Measurements from ENCODE around the gene IDUA.

IDUA gene

DNA sequence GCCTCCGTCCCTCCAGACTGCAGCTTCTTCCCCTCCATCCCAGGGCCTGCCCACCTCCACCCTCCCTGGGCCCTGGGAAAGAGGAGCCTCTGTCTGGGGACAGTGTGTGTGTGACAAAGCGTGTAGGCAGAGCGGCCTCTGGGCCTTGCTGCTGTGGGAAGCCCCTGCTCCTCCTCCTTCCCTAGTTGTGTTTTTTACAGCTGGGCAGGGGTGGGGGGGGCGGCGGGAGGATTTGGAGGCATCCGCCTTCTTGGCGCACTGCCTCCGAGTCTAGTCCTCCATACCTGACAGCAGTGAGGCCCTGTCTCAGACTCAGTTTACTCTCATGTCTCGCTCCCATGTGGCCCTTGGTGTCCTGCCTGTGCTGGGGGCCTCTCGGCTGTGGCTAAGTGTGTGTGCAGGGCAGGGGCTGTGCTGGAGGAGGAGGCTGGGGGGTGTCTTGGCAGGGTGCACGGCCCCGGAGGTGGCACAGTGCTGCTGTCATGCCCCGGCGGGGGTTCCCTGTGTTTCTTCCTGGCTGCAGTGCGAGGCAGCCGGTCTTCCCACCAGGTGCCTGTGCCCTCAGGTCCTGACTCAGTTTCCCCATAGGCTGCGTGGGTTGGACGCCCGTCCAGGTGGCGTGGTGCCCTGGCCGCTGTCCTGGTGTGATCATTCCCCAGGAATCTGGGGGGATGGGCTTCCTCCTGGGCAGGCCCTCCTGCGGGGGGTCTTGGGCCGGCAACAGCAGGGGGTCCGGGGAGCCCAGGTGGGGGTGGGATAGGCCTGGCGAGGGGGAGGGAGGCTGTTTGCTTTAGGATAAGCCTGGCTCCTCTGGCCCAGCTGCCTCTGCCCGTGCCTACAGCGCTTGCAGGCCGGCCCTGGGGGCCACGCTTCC, 31.5 kb downstream of the IDUA start:
- DNase-seq = no peak

DNA sequence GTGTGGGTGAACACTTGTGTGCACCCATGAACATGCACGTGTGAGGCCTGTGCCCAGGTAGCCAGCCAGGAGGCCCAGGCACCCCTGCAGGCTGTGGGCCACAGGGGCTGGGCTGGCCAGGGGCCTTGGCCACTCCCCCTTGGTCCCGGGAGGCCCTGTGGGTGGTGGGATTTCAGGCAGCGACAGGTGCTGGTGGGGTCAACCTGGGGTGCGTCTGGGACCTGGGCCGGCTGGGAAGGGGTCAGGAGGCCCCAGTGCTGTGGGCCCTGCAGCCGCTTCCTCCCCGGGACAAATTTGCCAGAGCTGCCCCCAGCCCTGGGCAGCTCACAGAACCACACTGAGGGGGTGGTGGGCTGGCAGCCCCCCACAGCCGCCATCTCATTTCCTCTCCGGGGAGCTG, 32.5 kb downstream of the IDUA start:
- no peak for DNase-seq

DNA sequence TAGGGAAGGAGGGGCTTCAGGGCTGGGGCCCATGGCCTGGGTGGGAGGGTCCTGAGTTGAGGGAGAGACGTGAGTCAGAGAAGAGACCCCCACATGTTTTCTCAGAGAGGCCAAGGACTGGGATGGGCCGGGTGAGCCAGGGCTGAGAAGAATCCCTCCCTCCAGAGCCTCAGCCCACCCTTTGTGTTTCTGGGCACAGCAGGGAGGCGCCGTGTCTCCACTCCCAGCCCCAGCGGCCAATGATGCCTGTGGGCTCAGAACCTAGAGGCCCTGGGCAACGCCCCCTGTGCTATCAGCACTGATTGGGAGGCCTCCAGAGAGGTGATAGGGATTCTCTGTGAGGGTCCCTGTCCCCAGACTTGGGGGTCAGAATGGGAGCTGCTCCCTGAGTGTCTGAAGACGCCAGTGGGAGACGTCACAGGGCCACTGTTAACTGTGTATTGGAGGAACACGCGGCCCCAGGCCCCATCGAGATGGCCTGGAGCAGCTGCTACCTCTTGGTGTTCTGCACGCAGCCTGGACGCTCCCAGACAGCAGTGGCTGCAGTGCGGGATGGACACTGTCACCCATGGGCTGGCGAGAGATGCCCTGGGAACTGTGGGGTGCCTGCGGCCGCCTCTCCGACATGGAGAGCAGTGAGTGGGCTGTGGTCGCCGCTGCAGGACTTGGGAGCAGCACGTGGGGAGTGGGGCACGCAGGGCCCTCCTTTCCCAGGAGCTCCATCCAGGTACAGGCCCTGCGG, 33.1 kb downstream of the IDUA start:
- no peak for DNase-seq

DNA sequence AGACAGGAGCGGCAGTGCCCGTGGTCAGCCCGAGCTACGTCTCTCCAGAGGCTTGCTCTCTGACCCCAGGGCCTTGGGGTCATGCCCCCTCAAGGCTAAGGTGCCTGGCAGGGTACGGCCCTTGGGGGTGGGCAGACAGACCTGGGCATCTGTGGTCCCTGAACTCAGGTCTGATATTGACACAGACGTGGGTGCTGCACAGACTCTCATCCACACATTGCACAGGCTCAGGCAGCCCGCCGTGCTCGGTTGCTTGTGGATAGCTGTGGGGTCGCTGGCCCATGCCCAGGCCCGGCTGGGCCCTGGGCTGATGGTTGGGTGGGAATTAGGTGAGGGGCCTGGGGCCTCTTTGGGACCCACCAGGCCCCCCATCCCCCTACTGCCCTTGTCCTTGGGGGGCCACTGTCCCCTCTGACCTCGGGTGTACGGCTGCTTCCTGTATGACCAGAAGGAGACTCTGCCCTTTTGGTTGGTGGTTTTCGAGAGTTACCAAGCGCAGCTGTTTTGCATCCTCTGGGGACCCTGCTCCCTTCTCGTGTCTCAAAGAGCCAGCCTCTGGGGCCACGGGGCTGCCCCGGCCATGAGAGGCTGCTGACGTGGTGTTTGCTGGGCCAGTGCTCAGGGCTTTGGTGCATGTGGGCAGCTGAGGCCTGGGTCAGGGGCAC, 34.7 kb downstream of the IDUA start:
- no peak for DNase-seq

DNA sequence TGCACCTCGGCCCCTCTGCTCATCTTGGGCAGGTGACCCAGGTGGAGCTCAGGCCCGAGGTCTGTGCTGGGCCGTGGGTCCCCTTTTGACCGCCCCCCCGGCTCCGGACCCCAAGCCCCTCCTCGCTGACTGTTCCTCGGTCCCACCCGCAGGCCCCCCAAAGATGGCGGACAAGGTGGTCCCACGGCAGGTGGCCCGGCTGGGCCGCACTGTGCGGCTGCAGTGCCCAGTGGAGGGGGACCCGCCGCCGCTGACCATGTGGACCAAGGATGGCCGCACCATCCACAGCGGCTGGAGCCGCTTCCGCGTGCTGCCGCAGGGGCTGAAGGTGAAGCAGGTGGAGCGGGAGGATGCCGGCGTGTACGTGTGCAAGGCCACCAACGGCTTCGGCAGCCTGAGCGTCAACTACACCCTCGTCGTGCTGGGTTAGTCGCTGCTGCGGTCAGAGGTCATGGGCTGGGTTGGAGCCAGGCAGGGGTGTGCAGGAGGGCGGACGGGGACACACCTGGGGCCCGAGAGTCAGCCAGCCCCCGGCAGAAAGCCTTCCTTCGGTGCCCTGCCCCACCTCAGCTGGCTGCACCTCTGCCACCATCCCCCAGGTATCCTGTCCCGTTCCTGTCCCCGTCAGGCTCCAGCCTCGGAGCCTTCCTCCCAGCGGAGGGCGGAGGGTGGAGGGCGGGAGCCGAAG, 35.4 kb downstream of the IDUA start:
- no peak for DNase-seq

DNA sequence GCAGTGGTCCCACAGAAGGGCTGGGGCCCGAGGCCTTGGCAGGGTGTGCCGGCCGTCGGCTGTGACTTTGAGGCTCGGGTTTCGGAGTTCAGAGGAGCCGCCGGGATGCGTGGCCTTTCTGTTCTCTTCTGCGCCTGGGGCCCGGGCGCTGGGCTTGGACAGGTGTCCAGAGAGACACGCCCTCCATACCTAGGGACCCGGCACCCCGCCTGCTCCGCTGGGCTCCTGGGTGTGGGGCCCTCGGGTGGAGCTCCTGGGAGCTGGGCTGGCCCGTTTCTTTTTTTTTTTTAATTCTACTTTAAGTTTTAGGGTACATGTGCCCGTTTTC, 35.9 kb downstream of the IDUA start:
- no peak for DNase-seq

DNA sequence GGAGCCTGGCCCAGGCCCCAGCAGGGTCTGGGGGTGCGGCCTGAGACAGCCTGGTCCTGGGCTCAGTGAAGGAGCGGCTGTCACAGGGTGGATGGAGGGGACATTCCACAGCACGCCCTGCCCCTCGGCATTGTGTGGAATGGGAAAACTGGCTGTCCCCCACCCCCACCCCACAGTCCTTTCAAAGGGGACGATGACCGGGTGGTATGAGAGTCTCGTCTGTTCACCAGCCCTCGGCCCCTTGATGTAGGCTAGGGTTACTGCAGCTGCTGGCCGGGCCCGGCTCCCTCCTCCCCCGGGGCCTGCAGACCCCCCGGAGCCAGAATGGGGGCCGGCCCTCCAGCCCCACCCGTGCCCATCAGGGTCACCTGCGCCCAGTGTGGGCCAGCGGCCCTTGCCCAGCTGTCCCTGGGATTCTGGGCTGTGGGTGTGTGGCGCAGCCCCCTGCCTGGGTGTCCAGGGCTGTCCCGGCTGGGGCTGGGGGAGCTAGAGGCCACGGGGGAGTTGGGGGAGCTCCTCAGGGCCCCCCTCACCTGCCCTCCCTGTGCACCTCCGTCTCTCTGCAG, 36.3 kb downstream of the IDUA start:
- DNase-seq = no peak

DNA sequence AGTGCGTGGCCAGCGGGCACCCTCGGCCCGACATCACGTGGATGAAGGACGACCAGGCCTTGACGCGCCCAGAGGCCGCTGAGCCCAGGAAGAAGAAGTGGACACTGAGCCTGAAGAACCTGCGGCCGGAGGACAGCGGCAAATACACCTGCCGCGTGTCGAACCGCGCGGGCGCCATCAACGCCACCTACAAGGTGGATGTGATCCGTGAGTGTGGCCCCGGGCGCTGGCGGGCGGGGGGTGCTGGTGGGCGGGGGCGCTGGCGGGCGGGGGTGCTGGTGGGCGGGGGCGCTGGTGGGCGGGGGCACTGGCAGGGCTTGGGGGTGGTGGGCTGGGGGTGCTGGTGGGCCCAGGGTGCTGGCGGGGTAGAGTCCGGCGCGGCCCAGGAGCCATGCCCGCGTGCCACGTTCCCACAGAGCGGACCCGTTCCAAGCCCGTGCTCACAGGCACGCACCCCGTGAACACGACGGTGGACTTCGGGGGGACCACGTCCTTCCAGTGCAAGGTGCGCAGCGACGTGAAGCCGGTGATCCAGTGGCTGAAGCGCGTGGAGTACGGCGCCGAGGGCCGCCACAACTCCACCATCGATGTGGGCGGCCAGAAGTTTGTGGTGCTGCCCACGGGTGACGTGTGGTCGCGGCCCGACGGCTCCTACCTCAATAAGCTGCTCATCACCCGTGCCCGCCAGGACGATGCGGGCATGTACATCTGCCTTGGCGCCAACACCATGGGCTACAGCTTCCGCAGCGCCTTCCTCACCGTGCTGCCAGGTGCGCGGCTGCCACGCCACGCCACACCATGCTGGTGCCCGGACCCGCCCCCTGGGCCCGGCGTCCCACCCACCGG, 37.3 kb downstream of the IDUA start:
- DNase-seq = no peak

DNA sequence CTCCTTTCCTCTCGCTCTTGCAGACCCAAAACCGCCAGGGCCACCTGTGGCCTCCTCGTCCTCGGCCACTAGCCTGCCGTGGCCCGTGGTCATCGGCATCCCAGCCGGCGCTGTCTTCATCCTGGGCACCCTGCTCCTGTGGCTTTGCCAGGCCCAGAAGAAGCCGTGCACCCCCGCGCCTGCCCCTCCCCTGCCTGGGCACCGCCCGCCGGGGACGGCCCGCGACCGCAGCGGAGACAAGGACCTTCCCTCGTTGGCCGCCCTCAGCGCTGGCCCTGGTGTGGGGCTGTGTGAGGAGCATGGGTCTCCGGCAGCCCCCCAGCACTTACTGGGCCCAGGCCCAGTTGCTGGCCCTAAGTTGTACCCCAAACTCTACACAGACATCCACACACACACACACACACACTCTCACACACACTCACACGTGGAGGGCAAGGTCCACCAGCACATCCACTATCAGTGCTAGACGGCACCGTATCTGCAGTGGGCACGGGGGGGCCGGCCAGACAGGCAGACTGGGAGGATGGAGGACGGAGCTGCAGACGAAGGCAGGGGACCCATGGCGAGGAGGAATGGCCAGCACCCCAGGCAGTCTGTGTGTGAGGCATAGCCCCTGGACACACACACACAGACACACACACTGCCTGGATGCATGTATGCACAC, 38.2 kb downstream of the IDUA start:
- no peak for DNase-seq

DNA sequence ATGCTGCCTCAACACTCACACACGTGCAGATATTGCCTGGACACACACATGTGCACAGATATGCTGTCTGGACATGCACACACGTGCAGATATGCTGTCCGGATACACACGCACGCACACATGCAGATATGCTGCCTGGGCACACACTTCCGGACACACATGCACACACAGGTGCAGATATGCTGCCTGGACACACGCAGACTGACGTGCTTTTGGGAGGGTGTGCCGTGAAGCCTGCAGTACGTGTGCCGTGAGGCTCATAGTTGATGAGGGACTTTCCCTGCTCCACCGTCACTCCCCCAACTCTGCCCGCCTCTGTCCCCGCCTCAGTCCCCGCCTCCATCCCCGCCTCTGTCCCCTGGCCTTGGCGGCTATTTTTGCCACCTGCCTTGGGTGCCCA, 39.3 kb downstream of the IDUA start:
- no peak for DNase-seq

DNA sequence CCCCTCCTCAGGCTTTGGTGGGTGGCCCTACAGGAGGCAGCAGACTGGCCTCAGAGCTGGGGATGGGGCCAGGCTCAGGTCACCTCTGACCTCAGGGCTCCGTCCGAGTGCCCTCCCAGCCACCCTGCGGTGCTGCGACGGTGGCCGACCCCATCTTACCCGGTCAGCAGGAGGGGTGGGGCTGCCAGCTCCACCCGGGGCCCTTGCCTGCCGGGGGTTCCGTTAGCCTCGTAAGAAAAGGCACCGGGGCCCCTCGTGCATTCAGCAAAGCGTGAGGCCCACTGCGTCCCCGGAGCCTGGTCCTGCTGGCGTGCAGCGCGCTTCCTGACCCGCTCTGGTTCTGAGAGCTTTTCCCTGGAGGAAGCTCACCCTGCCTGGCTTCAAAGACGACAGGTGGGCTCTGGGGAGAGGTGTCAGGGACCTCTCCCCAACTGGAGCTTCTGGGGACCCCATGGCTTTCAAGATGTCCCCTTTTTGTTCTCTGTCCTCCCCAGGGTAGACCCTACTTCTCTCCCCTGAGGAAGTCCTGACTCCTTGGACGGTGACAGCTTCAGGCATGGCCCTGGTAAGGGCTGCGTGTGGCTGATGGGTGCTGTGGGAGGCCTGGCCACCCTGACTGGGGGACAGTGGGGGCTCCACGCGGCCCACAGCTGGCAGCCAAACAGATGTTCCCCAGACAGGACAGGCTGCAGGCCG, 40.5 kb downstream of the IDUA start:
- no peak for DNase-seq

DNA sequence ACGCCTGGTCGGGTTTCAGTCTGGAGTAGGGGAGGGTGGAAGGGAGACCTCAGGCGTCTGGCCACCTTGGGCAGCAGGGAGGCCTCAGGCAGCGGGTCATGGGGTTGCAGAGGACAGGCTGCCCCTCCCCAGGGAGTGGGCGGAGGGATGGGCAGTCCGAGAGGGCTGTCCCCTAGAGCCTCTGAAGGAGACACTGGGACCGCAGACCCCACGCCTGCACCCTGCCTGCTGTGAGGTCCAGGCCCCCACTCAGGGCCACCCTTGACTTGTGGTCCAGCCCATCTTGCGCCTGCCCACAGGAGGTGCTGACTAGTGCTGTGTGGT, 41.0 kb downstream of the IDUA start:
- DNase-seq = no peak

DNA sequence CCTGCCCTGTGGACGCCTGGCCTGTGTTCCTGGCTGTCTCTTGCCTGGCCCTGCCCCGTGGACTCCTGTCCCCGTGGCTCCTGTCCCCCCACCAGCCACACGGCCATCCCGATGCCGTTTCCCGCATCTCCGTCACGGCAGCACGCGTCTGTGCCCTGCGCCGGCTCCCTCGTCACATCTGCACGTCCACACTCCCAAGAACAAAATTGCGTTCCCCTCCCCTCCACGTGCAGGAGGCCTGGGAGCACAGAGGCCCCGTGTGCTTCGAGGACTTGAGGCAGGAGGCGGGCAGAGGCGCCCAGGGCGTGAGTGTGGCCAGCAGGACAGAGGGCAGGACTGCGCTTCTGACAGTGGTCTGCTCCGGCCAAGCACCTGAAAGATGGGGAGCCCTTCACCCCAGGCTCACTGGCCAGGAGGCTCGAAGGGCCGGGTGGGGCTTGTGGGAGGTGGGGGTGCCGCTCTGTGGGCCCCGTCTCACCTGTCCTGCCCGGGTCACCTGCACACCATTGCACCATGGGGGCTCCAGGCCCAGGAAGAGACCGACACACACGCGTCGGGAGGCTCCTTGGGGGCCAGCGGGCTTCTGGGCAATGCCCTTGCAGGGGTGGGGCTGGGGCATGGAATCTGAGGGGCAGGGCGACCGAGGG, 41.9 kb downstream of the IDUA start:
- DNase-seq = no peak

DNA sequence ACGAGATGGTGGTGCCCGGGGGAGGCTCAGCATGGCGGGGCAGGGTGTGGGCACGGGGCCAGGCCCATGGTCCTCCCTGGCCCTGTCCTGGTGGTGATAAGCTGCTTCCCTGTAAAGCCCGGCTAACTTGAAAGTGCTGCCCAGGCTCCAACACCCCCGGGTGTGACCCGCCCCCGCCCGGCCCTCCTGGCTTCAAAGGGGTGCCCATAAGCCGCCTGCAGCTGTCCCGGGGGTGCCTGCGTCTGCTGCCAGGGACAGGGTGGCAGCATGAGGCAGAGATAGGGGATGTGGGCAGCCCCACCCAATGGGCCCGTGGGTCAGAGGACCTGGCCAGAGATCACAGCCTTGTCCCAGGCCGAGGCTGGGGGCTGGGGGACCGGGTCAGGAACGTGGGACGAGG, 42.7 kb downstream of the IDUA start:
- DNase-seq = no peak

DNA sequence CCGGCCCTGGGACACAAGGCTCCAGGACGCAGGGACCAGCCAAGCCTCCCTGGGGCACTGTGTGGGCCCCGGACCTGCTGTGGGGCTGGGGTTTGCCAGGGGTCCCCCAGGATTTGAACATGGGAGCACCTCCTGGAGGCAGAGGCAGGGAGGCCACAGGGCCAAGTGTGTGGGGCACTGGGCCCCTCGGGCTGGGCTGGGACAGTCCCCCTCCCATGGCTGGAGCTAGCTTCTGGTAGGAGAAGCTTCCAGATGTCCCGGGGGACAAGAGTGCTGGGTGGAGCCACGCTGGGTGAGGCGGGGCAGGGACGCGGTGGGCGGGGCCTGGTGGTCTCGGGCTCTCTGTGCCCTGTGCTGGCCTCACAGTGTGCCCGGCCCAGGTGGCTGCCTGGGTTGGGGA, 43.2 kb downstream of the IDUA start:
- no peak for DNase-seq

DNA sequence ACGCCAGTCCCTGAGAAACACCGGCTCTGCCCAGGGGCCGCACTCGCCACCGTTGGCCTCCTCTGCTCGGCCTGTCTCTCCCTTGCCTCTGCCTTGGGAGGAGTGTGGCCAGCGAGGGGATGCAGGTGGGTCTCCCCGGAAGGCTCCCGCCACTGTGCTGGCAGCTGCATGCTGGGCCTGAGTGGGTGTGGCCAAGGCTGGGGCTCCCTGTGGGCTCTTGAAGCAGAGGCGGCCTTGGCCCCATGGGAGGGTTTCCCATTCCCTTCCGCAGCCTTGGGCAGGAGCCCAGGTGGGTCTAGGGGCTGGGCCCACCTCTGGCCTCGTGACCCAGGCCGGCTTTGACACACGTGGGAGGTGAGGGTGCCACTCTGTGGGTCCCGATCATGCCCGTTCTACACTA, 43.7 kb downstream of the IDUA start:
- no peak for DNase-seq

DNA sequence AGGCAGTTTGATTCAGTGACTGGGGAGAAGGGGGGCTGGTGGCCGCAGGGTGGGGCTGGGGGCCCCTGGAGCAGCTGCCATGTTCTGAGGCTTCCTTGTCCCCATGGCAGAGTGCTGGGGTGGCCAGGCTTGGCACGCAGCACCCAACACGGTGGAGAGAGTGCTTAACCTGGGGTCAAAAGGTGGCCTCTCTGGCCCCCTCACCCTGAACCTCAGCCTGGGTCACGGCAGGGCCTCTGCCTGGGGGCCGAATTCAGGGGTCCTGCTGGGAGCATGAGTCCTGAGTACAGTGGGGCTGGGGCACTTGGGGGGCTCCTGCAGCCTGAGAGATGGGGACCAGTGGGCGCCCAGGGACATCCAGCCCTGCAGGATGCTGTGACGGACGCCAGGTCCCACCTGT, 44.5 kb downstream of the IDUA start:
- no peak for DNase-seq

DNA sequence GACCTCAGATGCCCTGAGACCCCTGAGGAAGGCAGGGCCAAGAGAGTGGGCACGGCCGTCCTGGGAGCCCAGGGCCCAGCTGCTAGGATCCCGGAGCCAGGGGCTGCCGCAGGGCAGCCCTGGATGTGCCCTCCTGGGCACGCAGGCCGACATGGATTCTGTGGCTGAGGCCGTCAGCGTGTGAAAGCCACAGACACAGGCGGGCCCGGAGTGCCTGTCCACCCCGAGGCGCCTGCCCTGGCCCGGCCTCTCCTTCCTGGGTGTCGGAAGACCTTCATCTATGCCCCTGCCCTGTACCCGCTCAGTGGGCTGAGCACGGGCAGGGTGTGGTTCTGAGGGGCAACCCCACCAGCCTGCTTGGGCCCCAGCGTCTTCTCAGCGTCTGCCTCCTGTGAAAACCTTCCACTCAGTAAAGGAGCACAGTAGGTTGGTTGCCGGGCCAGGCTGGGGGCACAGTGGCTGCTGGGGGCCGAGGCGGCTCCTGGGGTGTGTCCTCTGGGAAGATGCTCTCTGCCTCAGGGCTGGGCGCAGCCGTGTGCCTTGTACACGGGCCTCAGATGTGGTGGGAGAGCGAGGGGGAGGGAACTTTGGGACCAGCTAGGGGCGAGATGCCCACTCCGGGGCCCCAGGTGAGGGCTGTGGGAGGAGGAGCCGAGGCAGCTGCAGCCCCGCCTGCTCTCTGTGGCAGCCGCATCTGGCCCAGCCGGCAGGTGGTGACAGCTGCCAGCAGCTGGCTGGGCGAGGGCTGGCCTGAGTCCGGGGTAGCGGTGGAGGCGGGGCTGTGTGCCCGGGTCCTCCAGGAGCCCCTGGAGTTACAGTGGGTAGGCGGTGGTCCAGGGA, 45.3 kb downstream of the IDUA start:
- no peak for DNase-seq

DNA sequence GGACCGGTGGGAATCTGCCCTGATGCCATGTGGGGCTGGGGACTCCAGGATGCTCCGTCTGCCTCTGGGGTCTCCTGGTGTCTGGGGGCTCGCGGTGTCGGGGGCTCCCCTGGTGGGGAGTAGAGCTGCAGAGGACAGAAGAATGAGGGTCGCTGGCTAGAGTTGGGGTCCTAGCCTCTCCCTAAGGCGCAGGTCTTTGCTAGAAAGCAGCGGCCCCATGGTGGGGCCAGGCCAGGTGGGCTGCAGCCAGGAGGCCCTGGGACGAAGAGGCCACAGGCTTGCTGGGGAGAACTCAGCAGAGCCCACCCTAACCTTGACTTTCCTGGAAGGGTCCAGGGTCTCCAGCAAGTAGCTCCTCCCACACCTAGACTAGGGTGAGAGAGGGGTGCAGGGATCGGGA, 46.0 kb downstream of the IDUA start:
- DNase-seq = no peak

Measured in cerebellar nuclear complex (tissue), 1 donor.